Measurements from ENCODE around the gene AGBL4. TPM values are rescaled to one million over a fixed set of nuclear protein-coding genes. Genes with fewer than 3 reads are reported as not detected.

AGBL4 gene
- total RNA-seq, 3 donors from 2014 or later = 0.46 to 0.57 TPM; not detected in 1

DNA sequence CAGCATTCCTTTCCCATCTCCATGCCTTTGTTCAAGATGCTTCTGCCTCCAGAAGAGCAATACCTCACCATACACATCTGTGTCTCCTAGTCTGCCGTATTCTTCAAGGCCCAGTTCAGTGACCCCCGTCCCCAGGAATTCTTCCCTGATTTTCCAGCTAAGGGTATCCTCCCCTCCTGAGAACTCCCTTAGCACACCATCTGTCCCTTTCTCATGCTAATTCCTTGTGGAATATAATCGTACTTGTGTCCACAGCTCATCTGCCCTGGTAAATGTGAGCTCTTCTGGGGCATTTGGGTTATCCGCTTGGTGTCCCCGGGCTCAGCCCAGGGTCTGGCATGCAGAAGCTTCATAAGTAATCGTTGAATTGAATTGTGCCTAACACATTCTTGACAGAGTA is 1288.0 kb downstream of the AGBL4 start:
- no peak for ATAC-seq
- no peak overlapping the region for H3K4me3 ChIP-seq
- no peak for DNase-seq
- H3K36me3 ChIP-seq (ENCODE audit: low read depth) = no peaks in the 10 kb centered on the region
- intact Hi-C loops (cut with DNase I, micrococcal nuclease) = no loop called here
- H3K4me1 ChIP-seq (ENCODE audit: low read depth) = no peaks in the 10 kb centered on the region
- no peaks in the 10 kb centered on the region for H3K9me3 ChIP-seq
- TF ChIP-seq, protein P1, sequence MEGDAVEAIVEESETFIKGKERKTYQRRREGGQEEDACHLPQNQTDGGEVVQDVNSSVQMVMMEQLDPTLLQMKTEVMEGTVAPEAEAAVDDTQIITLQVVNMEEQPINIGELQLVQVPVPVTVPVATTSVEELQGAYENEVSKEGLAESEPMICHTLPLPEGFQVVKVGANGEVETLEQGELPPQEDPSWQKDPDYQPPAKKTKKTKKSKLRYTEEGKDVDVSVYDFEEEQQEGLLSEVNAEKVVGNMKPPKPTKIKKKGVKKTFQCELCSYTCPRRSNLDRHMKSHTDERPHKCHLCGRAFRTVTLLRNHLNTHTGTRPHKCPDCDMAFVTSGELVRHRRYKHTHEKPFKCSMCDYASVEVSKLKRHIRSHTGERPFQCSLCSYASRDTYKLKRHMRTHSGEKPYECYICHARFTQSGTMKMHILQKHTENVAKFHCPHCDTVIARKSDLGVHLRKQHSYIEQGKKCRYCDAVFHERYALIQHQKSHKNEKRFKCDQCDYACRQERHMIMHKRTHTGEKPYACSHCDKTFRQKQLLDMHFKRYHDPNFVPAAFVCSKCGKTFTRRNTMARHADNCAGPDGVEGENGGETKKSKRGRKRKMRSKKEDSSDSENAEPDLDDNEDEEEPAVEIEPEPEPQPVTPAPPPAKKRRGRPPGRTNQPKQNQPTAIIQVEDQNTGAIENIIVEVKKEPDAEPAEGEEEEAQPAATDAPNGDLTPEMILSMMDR (IDR thresholded peaks at IDR 0.05) = no peak

DNA sequence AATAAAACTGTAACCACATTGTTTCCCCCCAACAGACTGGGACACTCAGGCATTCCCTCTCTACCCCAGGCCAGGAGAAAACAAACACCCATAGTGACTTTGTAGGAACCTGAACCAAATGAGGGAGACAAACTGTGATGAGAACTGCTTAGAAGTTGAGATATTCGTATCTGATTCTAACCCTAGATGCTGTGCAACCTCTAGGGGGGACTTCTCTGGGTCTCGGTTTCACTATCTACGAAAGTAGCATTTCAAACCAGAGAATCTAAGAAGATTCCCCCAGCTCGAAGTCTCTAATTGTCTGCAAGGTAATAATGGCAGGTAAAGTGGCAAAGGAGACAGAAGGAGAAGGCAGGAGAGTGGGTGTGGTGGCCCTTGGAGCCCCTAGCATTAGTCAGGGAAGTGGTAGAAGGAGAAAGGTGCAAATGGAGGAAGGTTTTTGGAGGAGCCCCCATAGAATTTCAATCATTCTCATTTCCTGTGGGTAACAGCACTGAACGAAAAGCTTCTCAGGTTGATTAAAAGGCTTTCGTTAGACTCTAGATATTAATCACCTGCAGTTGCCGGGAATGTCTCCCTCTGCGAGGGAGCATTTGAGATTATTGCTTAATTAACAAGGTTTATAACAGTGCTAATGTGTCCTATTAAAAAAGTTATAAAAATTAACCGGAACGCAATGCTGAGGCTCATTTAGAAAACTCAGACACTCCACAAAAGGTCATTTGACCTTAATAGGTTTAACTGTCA is 1293.4 kb downstream of the AGBL4 start:
- Histone ChIP-seq H3K4me3 (no peak overlapping the region), H3K9me3 (no peaks in the 10 kb centered on the region), H3K36me3 (ENCODE audit: low read depth) (no peaks in the 10 kb centered on the region), H3K4me1 (ENCODE audit: low read depth) (no peaks in the 10 kb centered on the region)
- TF ChIP-seq, protein P1 (IDR thresholded peaks at IDR 0.05) = no peak
- DNase-seq (no peak), ATAC-seq (no peak)
- intact Hi-C loops (cut with DNase I, micrococcal nuclease) = no loop called here

DNA sequence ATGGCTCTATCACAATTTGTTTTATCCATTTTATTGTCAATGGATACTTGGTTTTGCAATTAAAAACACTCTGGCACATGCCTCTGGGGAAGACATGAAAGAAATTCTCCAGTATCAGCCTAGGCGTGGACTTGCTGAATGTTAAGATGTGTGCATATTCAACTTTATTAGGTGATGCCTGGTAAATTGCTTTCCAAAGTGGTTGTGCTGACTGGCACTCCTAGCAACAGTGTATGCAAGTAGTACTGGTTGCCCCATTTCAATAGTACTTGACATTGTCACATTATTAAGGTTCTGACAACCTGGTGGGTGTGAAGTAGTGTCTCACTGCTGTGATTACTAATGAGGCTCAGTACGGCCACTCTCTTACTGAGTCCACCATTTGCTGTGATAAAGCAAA is 1295.2 kb downstream of the AGBL4 start:
- Histone ChIP-seq H3K4me3 (no peak overlapping the region), H3K36me3 (ENCODE audit: low read depth) (no peaks in the 10 kb centered on the region), H3K4me1 (ENCODE audit: low read depth) (no peaks in the 10 kb centered on the region), H3K9me3 (no peaks in the 10 kb centered on the region)
- TF ChIP-seq, protein P1 (IDR thresholded peaks at IDR 0.05) = no peak
- no peak for ATAC-seq
- DNase-seq = no peak
- intact Hi-C loops (cut with DNase I, micrococcal nuclease) = no loop called here

DNA sequence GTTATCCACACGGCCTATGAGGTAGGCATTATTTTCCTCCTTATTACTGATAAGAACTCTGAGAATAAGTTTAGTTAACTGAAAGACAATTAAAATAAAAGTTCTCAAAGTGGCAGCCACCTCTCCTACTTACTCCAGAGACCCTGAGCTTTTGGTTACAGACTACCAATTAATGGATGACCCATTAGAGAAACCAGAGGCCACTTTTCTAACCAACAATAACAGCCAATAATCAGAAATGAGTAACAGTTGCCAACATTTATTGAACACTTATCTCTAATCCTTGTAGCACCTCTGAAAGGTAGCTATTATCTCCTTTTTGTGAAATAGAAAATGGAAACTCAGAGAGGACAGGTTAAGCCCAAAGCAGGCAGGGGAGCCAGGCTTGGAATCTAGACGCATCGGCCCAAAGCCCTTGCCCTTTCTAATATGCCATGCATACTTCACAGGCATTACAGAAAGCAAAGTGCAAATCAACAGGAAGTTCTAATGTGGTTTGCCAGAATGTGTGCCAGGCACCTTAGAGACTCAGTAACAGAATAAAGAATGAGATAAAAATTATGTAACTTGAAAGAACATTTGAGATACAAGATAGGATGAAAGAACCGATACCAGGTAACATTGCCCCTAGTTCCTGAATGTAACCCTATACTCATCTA is 1297.1 kb downstream of the AGBL4 start:
- H3K4me3 ChIP-seq = no peak overlapping the region
- no peak for DNase-seq
- intact Hi-C loops (cut with DNase I, micrococcal nuclease) = no loop called here

DNA sequence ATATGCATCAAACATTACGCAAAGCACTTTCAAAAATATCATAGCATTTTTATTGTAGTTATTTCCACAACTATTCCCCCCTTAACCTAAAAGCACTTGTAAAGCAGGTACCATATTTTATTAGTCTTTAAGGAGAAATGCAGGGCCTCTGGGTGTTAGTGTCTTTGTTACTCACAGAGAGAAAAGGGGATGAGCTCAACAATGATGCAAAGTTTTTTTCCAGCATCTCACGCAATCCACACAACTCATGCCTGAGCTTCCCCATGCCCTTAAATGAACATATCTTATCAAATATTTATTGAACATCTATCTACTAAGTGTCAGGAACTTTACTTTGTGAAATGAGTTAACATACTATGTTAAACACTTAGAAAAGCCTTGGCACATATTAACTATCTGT is 1297.6 kb downstream of the AGBL4 start:
- TF ChIP-seq, protein P1 (IDR thresholded peaks at IDR 0.05) = no peak
- ATAC-seq (no peak), DNase-seq (no peak)
- no peaks in the 10 kb centered on the region for H3K36me3 ChIP-seq (ENCODE audit: low read depth)
- H3K4me3 ChIP-seq = no peak overlapping the region
- H3K4me1 ChIP-seq (ENCODE audit: low read depth) = no peaks in the 10 kb centered on the region
- no peaks in the 10 kb centered on the region for H3K9me3 ChIP-seq
- intact Hi-C loops (cut with DNase I, micrococcal nuclease) = no loop called here

More for the DNA sequence above, 1297.1 kb downstream of the AGBL4 start:
- Histone ChIP-seq H3K4me1 (ENCODE audit: low read depth) (no peaks in the 10 kb centered on the region), H3K36me3 (ENCODE audit: low read depth) (no peaks in the 10 kb centered on the region), H3K9me3 (no peaks in the 10 kb centered on the region)
- TF ChIP-seq, protein P1 (IDR thresholded peaks at IDR 0.05) = no peak
- no peak for ATAC-seq
